LNCaP clone FGC (cell line): ENCODE data around the gene KHSRP.
A peak's percentile ranks its signal among the peaks of the same experiment; 100 is the strongest.

Experiments used
- DNase-seq: peaks from one replicate; pipeline ENCODE4 v3.0.0-alpha.2; 2011; ENCODE audit warnings: low read depth
- H3K4me3 ChIP-seq: 2 replicates; pipeline ENCODE4 v1.5.1; 2011; ENCODE audit warnings: mild to moderate bottlenecking, low read depth, low read length, control low read depth
- TF ChIP-seq, protein P1 (sequence below): IDR thresholded peaks from 2 replicates; pipeline ENCODE4 v1.5.1; 2012; ENCODE audit warnings: mild to moderate bottlenecking; ENCODE audit not compliant: control insufficient read depth, insufficient read depth; ENCODE audit errors: extremely low read depth

Gene KHSRP, protein sequence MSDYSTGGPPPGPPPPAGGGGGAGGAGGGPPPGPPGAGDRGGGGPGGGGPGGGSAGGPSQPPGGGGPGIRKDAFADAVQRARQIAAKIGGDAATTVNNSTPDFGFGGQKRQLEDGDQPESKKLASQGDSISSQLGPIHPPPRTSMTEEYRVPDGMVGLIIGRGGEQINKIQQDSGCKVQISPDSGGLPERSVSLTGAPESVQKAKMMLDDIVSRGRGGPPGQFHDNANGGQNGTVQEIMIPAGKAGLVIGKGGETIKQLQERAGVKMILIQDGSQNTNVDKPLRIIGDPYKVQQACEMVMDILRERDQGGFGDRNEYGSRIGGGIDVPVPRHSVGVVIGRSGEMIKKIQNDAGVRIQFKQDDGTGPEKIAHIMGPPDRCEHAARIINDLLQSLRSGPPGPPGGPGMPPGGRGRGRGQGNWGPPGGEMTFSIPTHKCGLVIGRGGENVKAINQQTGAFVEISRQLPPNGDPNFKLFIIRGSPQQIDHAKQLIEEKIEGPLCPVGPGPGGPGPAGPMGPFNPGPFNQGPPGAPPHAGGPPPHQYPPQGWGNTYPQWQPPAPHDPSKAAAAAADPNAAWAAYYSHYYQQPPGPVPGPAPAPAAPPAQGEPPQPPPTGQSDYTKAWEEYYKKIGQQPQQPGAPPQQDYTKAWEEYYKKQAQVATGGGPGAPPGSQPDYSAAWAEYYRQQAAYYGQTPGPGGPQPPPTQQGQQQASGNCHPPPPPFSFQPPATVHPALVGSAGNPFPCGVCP

DNA sequence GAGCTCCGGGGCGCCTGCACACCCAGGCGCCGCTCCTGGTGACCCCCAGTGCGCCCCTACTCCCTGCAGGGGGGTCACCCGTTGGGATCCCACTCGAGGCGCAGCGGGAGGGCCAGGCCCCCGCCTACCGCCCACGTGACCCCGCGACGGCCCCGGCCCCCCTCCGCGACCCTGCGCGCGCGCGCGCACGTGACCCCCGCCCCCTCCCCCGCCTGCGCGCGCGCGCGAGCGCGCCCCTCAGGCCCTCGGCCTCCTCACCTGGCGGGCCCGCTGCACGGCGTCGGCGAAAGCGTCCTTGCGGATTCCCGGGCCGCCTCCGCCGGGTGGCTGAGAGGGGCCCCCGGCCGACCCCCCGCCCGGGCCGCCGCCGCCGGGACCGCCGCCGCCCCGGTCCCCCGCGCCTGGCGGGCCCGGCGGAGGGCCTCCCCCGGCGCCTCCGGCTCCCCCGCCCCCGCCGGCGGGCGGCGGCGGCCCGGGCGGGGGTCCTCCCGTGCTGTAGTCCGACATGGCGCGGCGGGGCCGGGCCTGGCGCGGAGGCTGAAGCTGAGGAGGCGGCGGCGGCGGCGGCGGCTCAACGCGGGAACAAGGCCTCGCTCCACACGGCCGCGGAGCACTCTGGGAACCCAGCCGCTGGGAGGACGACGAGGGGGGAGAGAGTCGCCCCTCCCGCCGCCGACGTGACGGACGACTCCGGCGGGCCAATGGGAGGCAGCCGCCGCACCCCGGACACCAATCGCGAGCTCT lies at the start of gene KHSRP:
TSS of gene KHSRP (minus strand) at position 617 of the 744 bp plus-strand sequence. CDS start at position 507, 110 bp downstream.
- TF ChIP-seq, protein P1, sequence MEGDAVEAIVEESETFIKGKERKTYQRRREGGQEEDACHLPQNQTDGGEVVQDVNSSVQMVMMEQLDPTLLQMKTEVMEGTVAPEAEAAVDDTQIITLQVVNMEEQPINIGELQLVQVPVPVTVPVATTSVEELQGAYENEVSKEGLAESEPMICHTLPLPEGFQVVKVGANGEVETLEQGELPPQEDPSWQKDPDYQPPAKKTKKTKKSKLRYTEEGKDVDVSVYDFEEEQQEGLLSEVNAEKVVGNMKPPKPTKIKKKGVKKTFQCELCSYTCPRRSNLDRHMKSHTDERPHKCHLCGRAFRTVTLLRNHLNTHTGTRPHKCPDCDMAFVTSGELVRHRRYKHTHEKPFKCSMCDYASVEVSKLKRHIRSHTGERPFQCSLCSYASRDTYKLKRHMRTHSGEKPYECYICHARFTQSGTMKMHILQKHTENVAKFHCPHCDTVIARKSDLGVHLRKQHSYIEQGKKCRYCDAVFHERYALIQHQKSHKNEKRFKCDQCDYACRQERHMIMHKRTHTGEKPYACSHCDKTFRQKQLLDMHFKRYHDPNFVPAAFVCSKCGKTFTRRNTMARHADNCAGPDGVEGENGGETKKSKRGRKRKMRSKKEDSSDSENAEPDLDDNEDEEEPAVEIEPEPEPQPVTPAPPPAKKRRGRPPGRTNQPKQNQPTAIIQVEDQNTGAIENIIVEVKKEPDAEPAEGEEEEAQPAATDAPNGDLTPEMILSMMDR = no peak
- DNase-seq = no peak
- peak within 1 kb of the TSS; percentile 99 for H3K4me3 ChIP-seq

DNA sequence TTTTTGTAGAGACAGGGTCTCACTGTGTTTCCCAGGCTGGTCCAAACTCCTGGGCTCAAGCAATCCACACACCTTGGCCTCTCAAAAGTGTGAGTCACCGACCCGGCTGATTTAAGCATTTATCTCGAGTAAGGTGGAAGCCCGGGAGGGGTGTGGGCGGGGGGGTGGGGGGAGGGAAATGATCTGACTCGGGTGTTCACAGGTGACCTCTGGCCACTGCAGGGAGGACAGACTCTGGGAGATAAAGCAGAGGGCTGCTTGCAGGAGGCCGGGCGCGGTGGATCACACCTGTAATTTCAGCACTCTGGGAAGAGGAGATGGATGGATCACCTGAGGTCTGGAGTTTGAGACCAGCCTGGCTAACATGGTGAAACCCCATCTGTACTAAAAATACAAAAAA lies 49.0 kb upstream of the KHSRP start:
- TF ChIP-seq, protein P1 = no peak
- H3K4me3 ChIP-seq = no peak overlapping the region
- no peak for DNase-seq

DNA sequence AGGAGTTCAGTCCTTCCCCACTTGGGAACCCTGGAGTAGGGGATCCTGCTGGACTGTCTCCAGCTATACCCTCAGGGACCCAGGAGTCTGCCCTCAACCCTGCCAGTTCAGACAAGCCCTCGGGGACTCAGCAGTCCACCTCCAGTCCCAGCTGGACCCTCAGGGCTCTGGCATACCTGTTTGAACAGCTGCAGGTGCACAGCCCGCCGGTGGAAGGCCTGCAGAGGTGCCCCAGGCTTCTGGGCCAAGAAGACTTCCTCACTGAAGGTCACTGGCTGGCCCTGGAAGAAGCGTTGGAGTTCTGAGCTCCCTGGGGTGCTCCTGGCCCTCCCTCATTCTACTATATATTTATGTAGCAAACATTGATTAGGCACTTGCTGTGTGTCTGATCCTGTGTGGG lies 48.1 kb upstream of the KHSRP start:
- TF ChIP-seq, protein P1 = no peak
- no peak overlapping the region for H3K4me3 ChIP-seq
- DNase-seq = no peak

DNA sequence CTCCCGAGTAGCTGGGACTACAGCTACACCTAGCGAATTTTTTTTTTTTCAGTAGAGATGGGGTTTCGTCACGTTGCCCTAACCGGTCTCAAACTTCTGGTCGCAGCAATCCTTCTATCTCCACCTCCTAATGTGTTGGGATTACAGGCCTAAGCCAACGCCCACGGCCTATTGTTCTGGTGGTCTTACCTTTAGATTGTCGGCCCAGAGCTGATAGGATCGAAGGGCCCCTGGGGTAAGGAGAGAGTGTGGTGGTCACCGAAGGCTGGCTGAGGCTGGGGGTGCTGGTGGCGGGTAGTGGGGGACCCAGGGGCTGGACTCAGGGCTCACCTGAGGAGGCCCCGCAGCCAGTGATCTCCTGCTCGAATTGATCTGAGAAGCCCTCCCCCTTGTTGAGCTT lies 46.5 kb upstream of the KHSRP start:
- no peak for DNase-seq
- H3K4me3 ChIP-seq = no peak overlapping the region
- TF ChIP-seq, protein P1 = no peak

DNA sequence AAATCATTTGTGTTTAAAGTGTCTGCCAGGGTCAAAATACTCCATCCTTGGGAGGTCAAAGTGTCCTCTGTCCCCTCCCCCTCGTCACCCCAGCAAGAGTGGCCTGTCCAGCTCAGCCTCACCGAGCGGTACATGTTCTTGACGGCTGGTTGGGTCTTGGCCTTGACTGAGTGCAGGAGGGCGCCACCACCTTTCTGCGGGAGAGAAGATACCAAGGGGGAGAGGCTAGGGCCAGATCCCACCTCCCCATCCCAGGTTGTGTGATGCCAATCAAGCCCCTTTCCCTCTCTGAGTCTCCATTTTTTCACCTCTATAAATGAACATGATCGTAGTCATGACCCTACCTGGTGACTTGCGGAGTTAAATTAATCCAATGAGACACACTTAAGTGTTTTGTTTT lies 45.6 kb upstream of the KHSRP start:
- H3K4me3 ChIP-seq = no peak overlapping the region
- TF ChIP-seq, protein P1 = no peak
- DNase-seq = no peak

DNA sequence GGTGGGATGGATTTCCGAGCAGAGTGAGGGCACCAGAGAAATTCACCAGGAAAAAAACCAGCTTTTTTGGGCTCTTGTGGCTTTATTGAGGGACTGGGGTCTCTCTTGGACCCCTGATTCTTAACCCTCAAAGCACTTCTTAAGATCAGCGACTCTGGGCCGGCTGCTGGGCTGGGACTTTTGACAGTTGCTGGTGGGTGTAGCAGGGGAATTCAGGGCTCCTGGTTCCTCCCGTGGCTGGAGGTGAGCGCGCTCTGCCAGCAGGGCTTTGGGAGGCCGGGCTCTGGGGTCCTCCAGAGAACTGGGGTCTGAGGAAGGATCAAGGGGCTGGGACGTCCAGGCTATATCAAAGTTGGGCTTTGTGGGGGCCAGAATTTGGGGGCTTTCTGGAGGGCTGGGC lies 42.8 kb upstream of the KHSRP start:
- TF ChIP-seq, protein P1 = no peak
- no peak for DNase-seq
- H3K4me3 ChIP-seq = no peak overlapping the region
